ENCODE results near the gene RALGAPA2. TPM values are rescaled to one million over a fixed set of nuclear protein-coding genes. Genes with fewer than 3 reads are reported as not detected.

RALGAPA2 gene
- total RNA-seq, 3 donors from 2014 or later (not counting 1 experiment from before 2014, with no cell fraction given) = 26.6 to 33.9 (median 33.1) TPM

- Mint-ChIP-seq H3K36me3 (peaks cover 16% of the 10 kb centered on the region), H3K9me3 (no peaks in the 10 kb centered on the region), H3K4me1 (no peaks in the 10 kb centered on the region), H3K27me3 (ENCODE audit: low read depth in 2 of 2) (no peaks in the 10 kb centered on the region), H3K27ac (no peak overlapping the region), H3K4me3 (no peak overlapping the region)
- Histone ChIP-seq H3K36me3 (ENCODE audit: control insufficient read depth, insufficient read depth, low read length) (peaks cover 17% of the 10 kb centered on the region), H3K9me3 (ENCODE audit: control insufficient read depth, insufficient read depth, low read length) (peaks cover 2% of the 10 kb centered on the region), H3K27ac (ENCODE audit: low read length) (no peak overlapping the region), H3K4me1 (ENCODE audit: control insufficient read depth, insufficient read depth, low read length) (no peaks in the 10 kb centered on the region), H3K4me3 (ENCODE audit: low read length) (no peak overlapping the region), H3K27me3 (ENCODE audit: control insufficient read depth, insufficient read depth, low read length) (no peaks in the 10 kb centered on the region)
- ATAC-seq (no peak), DNase-seq (no peak)
- TF ChIP-seq, protein P1, sequence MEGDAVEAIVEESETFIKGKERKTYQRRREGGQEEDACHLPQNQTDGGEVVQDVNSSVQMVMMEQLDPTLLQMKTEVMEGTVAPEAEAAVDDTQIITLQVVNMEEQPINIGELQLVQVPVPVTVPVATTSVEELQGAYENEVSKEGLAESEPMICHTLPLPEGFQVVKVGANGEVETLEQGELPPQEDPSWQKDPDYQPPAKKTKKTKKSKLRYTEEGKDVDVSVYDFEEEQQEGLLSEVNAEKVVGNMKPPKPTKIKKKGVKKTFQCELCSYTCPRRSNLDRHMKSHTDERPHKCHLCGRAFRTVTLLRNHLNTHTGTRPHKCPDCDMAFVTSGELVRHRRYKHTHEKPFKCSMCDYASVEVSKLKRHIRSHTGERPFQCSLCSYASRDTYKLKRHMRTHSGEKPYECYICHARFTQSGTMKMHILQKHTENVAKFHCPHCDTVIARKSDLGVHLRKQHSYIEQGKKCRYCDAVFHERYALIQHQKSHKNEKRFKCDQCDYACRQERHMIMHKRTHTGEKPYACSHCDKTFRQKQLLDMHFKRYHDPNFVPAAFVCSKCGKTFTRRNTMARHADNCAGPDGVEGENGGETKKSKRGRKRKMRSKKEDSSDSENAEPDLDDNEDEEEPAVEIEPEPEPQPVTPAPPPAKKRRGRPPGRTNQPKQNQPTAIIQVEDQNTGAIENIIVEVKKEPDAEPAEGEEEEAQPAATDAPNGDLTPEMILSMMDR (IDR thresholded peaks at IDR 0.05) = no peak
- 94% methylated on average over 5 of the region's 5 CpGs for WGBS (ENCODE audit: insufficient coverage)
- intact Hi-C loops (cut with micrococcal nuclease) = no loop called here
Measured at GRCh38 chr20:20520776-20521175, 191.7 kb downstream of the RALGAPA2 start.

GRCh38 chr20:20519269-20519668 lies 193.2 kb downstream of the RALGAPA2 start:
- peaks cover 17% of the 10 kb centered on the region for H3K36me3 ChIP-seq (ENCODE audit: control insufficient read depth, insufficient read depth, low read length)
- no peaks in the 10 kb centered on the region for H3K4me1 Mint-ChIP-seq

DNA sequence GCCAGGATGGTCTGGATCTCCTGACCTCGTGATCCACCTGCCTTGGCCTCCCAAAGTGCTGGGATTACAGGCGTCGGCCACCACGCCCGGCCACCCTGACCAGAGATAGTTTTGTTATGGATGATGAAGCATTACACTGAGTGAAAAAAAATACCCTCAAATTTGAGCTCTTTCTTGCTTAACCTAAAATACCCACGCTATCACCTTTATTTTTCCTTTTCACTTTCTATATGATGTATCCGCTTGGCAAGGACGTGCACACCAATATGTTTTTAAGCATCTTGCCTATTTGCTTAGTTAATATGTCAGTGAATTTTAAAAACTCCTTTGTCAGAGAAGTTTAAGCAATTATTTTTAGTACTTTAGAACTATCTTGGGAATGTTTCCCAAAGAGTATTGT lies 194.2 kb downstream of the RALGAPA2 start:
- DNase-seq = no peak
- no peaks in the 10 kb centered on the region for H3K27me3 ChIP-seq (ENCODE audit: control insufficient read depth, insufficient read depth, low read length)
- peaks cover 24% of the 10 kb centered on the region for H3K36me3 ChIP-seq (ENCODE audit: control insufficient read depth, insufficient read depth, low read length)
- intact Hi-C loops (cut with micrococcal nuclease) = no loop called here
- WGBS (ENCODE audit: insufficient coverage) = 77% methylated on average over 4 of the region's 8 CpGs
- no peak overlapping the region for H3K27ac ChIP-seq (ENCODE audit: low read length)
- Mint-ChIP-seq H3K9me3 (no peaks in the 10 kb centered on the region), H3K4me3 (no peak overlapping the region), H3K36me3 (peaks cover 22% of the 10 kb centered on the region), H3K4me1 (no peaks in the 10 kb centered on the region), H3K27me3 (ENCODE audit: low read depth in 2 of 2) (no peaks in the 10 kb centered on the region), H3K27ac (no peak overlapping the region)
- H3K4me3 ChIP-seq (ENCODE audit: low read length) = no peak overlapping the region
- peaks cover 17% of the 10 kb centered on the region for H3K9me3 ChIP-seq (ENCODE audit: control insufficient read depth, insufficient read depth, low read length)
- TF ChIP-seq, protein P1 (IDR thresholded peaks at IDR 0.05) = no peak
- no peak for ATAC-seq
- no peaks in the 10 kb centered on the region for H3K4me1 ChIP-seq (ENCODE audit: control insufficient read depth, insufficient read depth, low read length)

More at GRCh38 chr20:20519269-20519668, 193.2 kb downstream of the RALGAPA2 start:
- peaks cover 22% of the 10 kb centered on the region for H3K36me3 Mint-ChIP-seq
- no peaks in the 10 kb centered on the region for H3K9me3 Mint-ChIP-seq
- DNase-seq (no peak), ATAC-seq (no peak)
- H3K4me3 Mint-ChIP-seq = no peak overlapping the region
- no peaks in the 10 kb centered on the region for H3K27me3 Mint-ChIP-seq (ENCODE audit: low read depth in 2 of 2)
- H3K4me1 ChIP-seq (ENCODE audit: control insufficient read depth, insufficient read depth, low read length) = no peaks in the 10 kb centered on the region
- no peaks in the 10 kb centered on the region for H3K27me3 ChIP-seq (ENCODE audit: control insufficient read depth, insufficient read depth, low read length)
- intact Hi-C loops (cut with micrococcal nuclease) = no loop called here
- H3K4me3 ChIP-seq (ENCODE audit: low read length) = no peak overlapping the region
- TF ChIP-seq, protein P1 (IDR thresholded peaks at IDR 0.05) = no peak
- H3K9me3 ChIP-seq (ENCODE audit: control insufficient read depth, insufficient read depth, low read length) = peaks cover 12% of the 10 kb centered on the region
- no peak overlapping the region for H3K27ac ChIP-seq (ENCODE audit: low read length)
- no peak overlapping the region for H3K27ac Mint-ChIP-seq

DNA sequence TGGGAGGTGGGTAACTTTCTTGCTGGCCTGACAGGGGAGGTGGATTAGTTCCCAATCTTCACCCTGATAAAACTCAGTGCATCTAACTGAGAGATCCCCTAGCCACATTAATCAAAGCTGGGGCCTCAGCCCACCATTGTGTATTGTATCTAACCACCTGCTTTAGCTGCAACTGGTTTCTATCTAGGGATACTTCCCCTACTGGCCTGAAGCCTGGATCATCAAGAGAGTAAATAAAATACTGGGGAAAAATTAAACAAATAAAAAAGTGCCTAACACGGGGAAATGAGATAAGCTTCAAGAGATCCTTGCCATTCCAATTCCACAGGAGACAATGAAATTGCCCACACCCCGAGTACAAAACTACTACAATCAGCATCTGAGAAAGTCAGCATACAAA lies 195.1 kb downstream of the RALGAPA2 start:
- ATAC-seq = no peak
- H3K4me1 ChIP-seq (ENCODE audit: control insufficient read depth, insufficient read depth, low read length) = no peaks in the 10 kb centered on the region
- no peaks in the 10 kb centered on the region for H3K27me3 ChIP-seq (ENCODE audit: control insufficient read depth, insufficient read depth, low read length)
- no peaks in the 10 kb centered on the region for H3K9me3 Mint-ChIP-seq
- TF ChIP-seq, protein P1 (IDR thresholded peaks at IDR 0.05) = no peak
- no peak overlapping the region for H3K4me3 ChIP-seq (ENCODE audit: low read length)
- peaks cover 17% of the 10 kb centered on the region for H3K9me3 ChIP-seq (ENCODE audit: control insufficient read depth, insufficient read depth, low read length)
- DNase-seq = no peak
- 100% methylated on average over 2 of the region's 2 CpGs for WGBS (ENCODE audit: insufficient coverage)
- peaks cover 27% of the 10 kb centered on the region for H3K36me3 Mint-ChIP-seq
- H3K4me1 Mint-ChIP-seq = no peaks in the 10 kb centered on the region
- intact Hi-C loops (cut with micrococcal nuclease) = no loop called here
- peaks cover 31% of the 10 kb centered on the region for H3K36me3 ChIP-seq (ENCODE audit: control insufficient read depth, insufficient read depth, low read length)
- H3K27ac ChIP-seq (ENCODE audit: low read length) = no peak overlapping the region
- H3K27me3 Mint-ChIP-seq (ENCODE audit: low read depth in 2 of 2) = no peaks in the 10 kb centered on the region
- no peak overlapping the region for H3K4me3 Mint-ChIP-seq
- no peak overlapping the region for H3K27ac Mint-ChIP-seq

All from natural killer cell (primary cell).